Neural crest cell (in vitro differentiated cells): ENCODE measurements around the gene TMEM229B. TPM values are rescaled to one million over a fixed set of nuclear protein-coding genes. Genes with fewer than 3 reads are reported as not detected.
"Not testable (repeated sequence)": the region's sequence is repeated elsewhere in the genome, so short reads cannot be mapped to it uniquely, and the experiment has no call there.

Experiments
- DNase-seq: peaks from one replicate; pipeline ENCODE4 v3.0.0; 2021; ENCODE audit warnings: low read depth, mixed read lengths, low spot score
- H3K27ac Mint-ChIP-seq: one replicate; pipeline ENCODE4 v1.8.0; 2021; ENCODE audit warnings: mild to moderate bottlenecking, mixed read lengths; ENCODE audit not compliant: unreplicated experiment
- H3K27me3 Mint-ChIP-seq: 2 replicates; pipeline ENCODE4 v1.8.0; 2021; ENCODE audit warnings: low read depth, mild to moderate bottlenecking, mixed read lengths
- H3K36me3 Mint-ChIP-seq: 2 replicates; pipeline ENCODE4 v1.8.0; 2021; ENCODE audit warnings: low read depth, mild to moderate bottlenecking, mixed read lengths
- H3K4me1 Mint-ChIP-seq: 2 replicates; pipeline ENCODE4 v1.8.0; 2021; ENCODE audit warnings: mixed read lengths
- H3K4me3 Mint-ChIP-seq: one replicate; pipeline ENCODE4 v1.8.0; 2021; ENCODE audit warnings: mild to moderate bottlenecking, mixed read lengths
- H3K9me3 Mint-ChIP-seq: 2 replicates; pipeline ENCODE4 v1.8.0; 2021; ENCODE audit warnings: mixed read lengths
- CTCF ChIP-seq: fragments of 200-600 bp; sonication (generic); conservative IDR thresholded peaks from 2 replicates; pipeline ENCODE4 v1.5.0; 2021; ENCODE audit warnings: antibody characterized with exemption, mild to moderate bottlenecking
- total RNA-seq: library from RNA; stranded (reverse); gene quantifications from 2 replicates; pipeline ENCODE4 v1.2.1, GENCODE V29; 2021

TMEM229B gene
- total RNA-seq, 1 donor from 2014 or later = 5.2 TPM

- peaks cover 8% of the 10 kb centered on the region for H3K4me1 Mint-ChIP-seq
- peak overlapping the region; percentile 75 for H3K27ac Mint-ChIP-seq
- DNase-seq = no peak
- H3K27me3 Mint-ChIP-seq = no peaks in the 10 kb centered on the region
- H3K4me3 Mint-ChIP-seq = no peak overlapping the region
- peaks cover 4% of the 10 kb centered on the region for H3K36me3 Mint-ChIP-seq
- peaks cover 9% of the 10 kb centered on the region for H3K9me3 Mint-ChIP-seq
- TF ChIP-seq CTCF = no peak
These were observed 34.8 kb downstream of the TMEM229B start for GRCh38 chr14:67453575-67454300.

GRCh38 chr14:67451667-67452066 lies 36.9 kb downstream of the TMEM229B start:
- H3K9me3 Mint-ChIP-seq, DNase-seq, H3K27me3 Mint-ChIP-seq, H3K36me3 Mint-ChIP-seq, H3K4me3 Mint-ChIP-seq, H3K4me1 Mint-ChIP-seq: not testable (repeated sequence)
- H3K27ac Mint-ChIP-seq = peak overlapping the region; percentile 25

GRCh38 chr14:67449096-67449495 lies 39.4 kb downstream of the TMEM229B start:
- Mint-ChIP-seq H3K4me1 (peaks cover 7% of the 10 kb centered on the region), H3K27me3 (no peaks in the 10 kb centered on the region), H3K27ac (no peak overlapping the region), H3K4me3 (no peak overlapping the region), H3K36me3 (peaks cover 4% of the 10 kb centered on the region), H3K9me3 (peaks cover 9% of the 10 kb centered on the region)
- no peak for DNase-seq
- no peak for TF ChIP-seq CTCF

- Mint-ChIP-seq H3K4me3 (no peak overlapping the region), H3K9me3 (peaks cover 9% of the 10 kb centered on the region), H3K27ac (no peak overlapping the region), H3K36me3 (peaks cover 4% of the 10 kb centered on the region), H3K4me1 (peaks cover 7% of the 10 kb centered on the region), H3K27me3 (no peaks in the 10 kb centered on the region)
- DNase-seq = no peak
- TF ChIP-seq CTCF = no peak
These were observed 41.5 kb downstream of the TMEM229B start for GRCh38 chr14:67447033-67447381.

- Mint-ChIP-seq H3K4me3 (no peak overlapping the region), H3K27me3 (no peaks in the 10 kb centered on the region), H3K9me3 (peaks cover 9% of the 10 kb centered on the region), H3K27ac (peak overlapping the region; percentile 76), H3K4me1 (peaks cover 7% of the 10 kb centered on the region), H3K36me3 (peaks cover 4% of the 10 kb centered on the region)
- TF ChIP-seq CTCF = no peak
- DNase-seq = no peak
These were observed 42.0 kb downstream of the TMEM229B start for GRCh38 chr14:67446371-67447032.

- Mint-ChIP-seq H3K4me3 (no peak overlapping the region), H3K27me3 (no peaks in the 10 kb centered on the region), H3K9me3 (no peaks in the 10 kb centered on the region), H3K27ac (no peak overlapping the region), H3K4me1 (peaks cover 7% of the 10 kb centered on the region), H3K36me3 (no peaks in the 10 kb centered on the region)
- TF ChIP-seq CTCF = no peak
- DNase-seq = no peak
These were observed 44.1 kb downstream of the TMEM229B start for GRCh38 chr14:67444395-67444794.
